ENCODE measurements around the gene HPS4. TPM values are rescaled to one million over a fixed set of nuclear protein-coding genes. Genes with fewer than 3 reads are reported as not detected.

The HPS4 gene
- total RNA-seq, 1 donor from 2014 or later = 95.5 TPM

DNA sequence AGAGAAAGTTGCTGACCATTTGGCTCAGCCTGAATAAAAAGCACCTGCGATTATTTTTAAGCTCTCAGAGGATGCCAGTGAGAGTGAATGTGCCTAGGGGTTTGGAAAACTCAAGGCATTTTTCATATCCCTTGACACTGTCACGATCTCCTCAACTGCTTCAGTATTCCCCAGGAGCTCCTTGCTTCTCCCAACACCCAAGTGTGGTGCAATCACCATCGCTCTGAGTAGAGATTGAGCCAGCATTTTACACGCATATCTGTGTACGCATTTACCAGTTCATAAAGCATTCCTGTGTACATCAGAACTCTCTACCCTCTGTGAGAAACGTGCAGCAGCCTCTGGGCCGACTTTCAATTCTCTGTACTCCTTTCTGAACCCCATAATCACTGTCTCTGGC lies 1.4 kb upstream of the HPS4 start:
- Histone ChIP-seq H3K9ac (no peak overlapping the region), H3K79me2 (ENCODE audit: low read depth) (peaks cover 60% of the 10 kb centered on the region), H3F3A (ENCODE audit: low read depth) (peaks cover 27% of the 10 kb centered on the region), H4K20me1 (ENCODE audit: low read depth) (no peaks in the 10 kb centered on the region), H3K27me3 (no peaks in the 10 kb centered on the region), H3K9me3 (ENCODE audit: low read depth) (no peaks in the 10 kb centered on the region), H3K4me1 (peaks cover 16% of the 10 kb centered on the region), H3K4me3 (peak overlapping the region; percentile 78), H2AFZ (replicated peaks) (no peak overlapping the region), H3K27ac (no peak overlapping the region), H3K4me2 (peak overlapping the region; percentile 84), H3K36me3 (no peaks in the 10 kb centered on the region)
- peaks cover 37% of the 10 kb centered on the region for H3K4me1 Mint-ChIP-seq
- H3K27me3 Mint-ChIP-seq (ENCODE audit: insufficient read depth, low read depth) = no peaks in the 10 kb centered on the region
- no peaks in the 10 kb centered on the region for H3K9me3 Mint-ChIP-seq
- H3K4me3 Mint-ChIP-seq = peak overlapping the region; percentile 98
- no peak for DNase-seq (ENCODE audit: low spot score)
- H3K27ac Mint-ChIP-seq = no peak overlapping the region
- TF ChIP-seq EZH2phosphoT487 (IDR thresholded peaks at IDR 0.05) = no peak
- TF ChIP-seq EZH2 (IDR thresholded peaks at IDR 0.05) = no peak
- TF ChIP-seq CTCF (IDR thresholded peaks at IDR 0.05) = no peak
- peaks cover 18% of the 10 kb centered on the region for H3K36me3 Mint-ChIP-seq

DNA sequence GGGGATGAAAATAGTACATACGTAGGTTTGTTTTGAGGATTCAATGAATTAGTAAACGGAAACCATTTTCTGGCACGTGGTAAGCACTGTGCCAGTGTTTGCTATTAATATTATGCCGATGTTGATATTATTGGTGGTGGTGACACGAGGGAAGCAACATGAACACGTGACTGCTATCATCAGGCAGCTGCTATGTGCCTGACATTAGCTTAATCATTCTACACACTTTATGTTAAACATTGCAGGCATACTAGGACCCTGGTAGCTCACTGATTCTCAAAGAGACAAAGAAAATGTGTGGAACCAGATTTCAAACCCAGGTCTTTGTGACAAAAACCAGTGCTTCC lies 750 bp upstream of the HPS4 start:
- Histone ChIP-seq H3K27ac (no peak overlapping the region), H2AFZ (replicated peaks) (no peak overlapping the region), H3K27me3 (no peaks in the 10 kb centered on the region), H4K20me1 (ENCODE audit: low read depth) (peaks cover under 1% of the 10 kb centered on the region), H3K79me2 (ENCODE audit: low read depth) (peaks cover 67% of the 10 kb centered on the region), H3K9me3 (ENCODE audit: low read depth) (no peaks in the 10 kb centered on the region), H3K9ac (peak overlapping the region; percentile 39), H3K4me3 (peak overlapping the region; percentile 78), H3F3A (ENCODE audit: low read depth) (peaks cover 23% of the 10 kb centered on the region), H3K4me1 (peaks cover 22% of the 10 kb centered on the region), H3K4me2 (peak overlapping the region; percentile 84), H3K36me3 (no peaks in the 10 kb centered on the region)
- Mint-ChIP-seq H3K9me3 (no peaks in the 10 kb centered on the region), H3K27me3 (ENCODE audit: insufficient read depth, low read depth) (no peaks in the 10 kb centered on the region), H3K4me3 (peak overlapping the region; percentile 98), H3K36me3 (peaks cover 12% of the 10 kb centered on the region), H3K4me1 (peaks cover 44% of the 10 kb centered on the region), H3K27ac (no peak overlapping the region)
- DNase-seq (ENCODE audit: low spot score) = no peak
- no peak for TF ChIP-seq CTCF (IDR thresholded peaks at IDR 0.05)
- no peak for TF ChIP-seq EZH2 (IDR thresholded peaks at IDR 0.05)
- TF ChIP-seq EZH2phosphoT487 (IDR thresholded peaks at IDR 0.05) = no peak

GRCh38 chr22:26483043-26483438 lies 542 bp downstream of the HPS4 start:
- no peak for DNase-seq (ENCODE audit: low spot score)
- H3K27ac ChIP-seq = peak overlapping the region; percentile 91
- H3K9me3 Mint-ChIP-seq = no peaks in the 10 kb centered on the region
- no peaks in the 10 kb centered on the region for H3K27me3 ChIP-seq
- no peaks in the 10 kb centered on the region for H3K9me3 ChIP-seq (ENCODE audit: low read depth)
- peaks cover 23% of the 10 kb centered on the region for H3F3A ChIP-seq (ENCODE audit: low read depth)
- peak overlapping the region; percentile 97 for H3K27ac Mint-ChIP-seq
- H3K9ac ChIP-seq = peak overlapping the region; percentile 91
- H3K4me1 ChIP-seq = peaks cover 25% of the 10 kb centered on the region
- TF ChIP-seq CTCF (IDR thresholded peaks at IDR 0.05) (no peak), EZH2 (IDR thresholded peaks at IDR 0.05) (no peak), EZH2phosphoT487 (IDR thresholded peaks at IDR 0.05) (no peak)
- peak overlapping the region; percentile 22 for H2AFZ ChIP-seq (replicated peaks)
- H3K36me3 ChIP-seq = no peaks in the 10 kb centered on the region
- H3K36me3 Mint-ChIP-seq = peaks cover 2% of the 10 kb centered on the region
- H3K4me1 Mint-ChIP-seq = peaks cover 47% of the 10 kb centered on the region
- peaks cover 4% of the 10 kb centered on the region for H4K20me1 ChIP-seq (ENCODE audit: low read depth)
- peak overlapping the region; percentile 78 for H3K4me3 ChIP-seq
- peak overlapping the region; percentile 98 for H3K4me3 Mint-ChIP-seq
- H3K27me3 Mint-ChIP-seq (ENCODE audit: insufficient read depth, low read depth) = peaks cover 3% of the 10 kb centered on the region
- peaks cover 77% of the 10 kb centered on the region for H3K79me2 ChIP-seq (ENCODE audit: low read depth)
- peak overlapping the region; percentile 95 for H3K4me2 ChIP-seq
